ENCODE data around the gene KDM4C.

- TF ChIP-seq CTCF (IDR thresholded peaks at IDR 0.05 in 8 of 11, conservative IDR thresholded peaks at IDR 0.05 in 3 of 11) (no peak), POLR2AphosphoS5 (IDR thresholded peaks at IDR 0.05) (no peak), POLR2A (IDR thresholded peaks at IDR 0.05) (no peak)
Measured at GRCh38 chr9:6764011-6764410, 6.2 kb downstream of the KDM4C start.
